PC-9 (cell line): ENCODE results near the gene TRIM68. TPM values are rescaled to one million over a fixed set of nuclear protein-coding genes. Genes with fewer than 3 reads are reported as not detected.

Experiments used
- BruUV-seq: library from RNA; stranded (reverse); fragments of 400-500 nt; replicated peaks from 2 replicates; lab custom pipeline; 2021; lab: Mats Ljungman, UMichigan
- CTCF ChIA-PET: fragments of 300-600 bp; sonication (Branson Sonifier 250); formaldehyde crosslinking; loops from one replicate; lab custom pipeline; 2022; ENCODE audit warnings: antibody characterized with exemption; lab: Charles Lee
- POLR2A ChIA-PET: fragments of 300-600 bp; sonication (Branson Sonifier 250); formaldehyde crosslinking; loops from one replicate; lab custom pipeline; 2022; ENCODE audit warnings: antibody characterized with exemption; ENCODE audit not compliant: unreplicated experiment; lab: Charles Lee
- DNase-seq, 2 experiments: peaks; one replicate each; pipeline versions ENCODE4 v3.0.0 to v3.0.0-alpha.2; 2015 to 2022; ENCODE audit warnings: mixed read lengths in 1 of 2
- H2AFZ ChIP-seq: fragments of 200-600 bp; sonication (generic); 2 replicates; pipeline ENCODE4 v1.8.1; 2017; ENCODE audit warnings: antibody characterized with exemption
- H3F3A ChIP-seq: fragments of 200-600 bp; sonication (generic); 2 replicates; pipeline ENCODE4 v1.8.1; 2017; ENCODE audit warnings: antibody characterized with exemption, mild to moderate bottlenecking, low read depth; ENCODE audit not compliant: insufficient read depth
- H3K27ac ChIP-seq: fragments of 200-600 bp; sonication (generic); 2 replicates; pipeline ENCODE4 v1.6.1; 2016; ENCODE audit warnings: mixed run types
- H3K27me3 ChIP-seq: fragments of 200-600 bp; sonication (generic); 2 replicates; pipeline ENCODE4 v1.6.1; 2016; ENCODE audit warnings: low read depth, mixed run types; ENCODE audit not compliant: insufficient read depth
- H3K36me3 ChIP-seq: fragments of 200-600 bp; sonication (generic); 2 replicates; pipeline ENCODE4 v1.6.1; 2016; ENCODE audit warnings: low read depth, mixed run types
- H3K4me1 ChIP-seq: fragments of 200-600 bp; sonication (generic); replicated peaks from 2 replicates; pipeline ENCODE4 v1.6.1; 2016; ENCODE audit warnings: mixed run types; ENCODE audit not compliant: insufficient read depth
- H3K4me2 ChIP-seq: fragments of 200-600 bp; sonication (generic); 2 replicates; pipeline ENCODE4 v1.6.1; 2017; ENCODE audit warnings: mixed run types
- H3K4me3 ChIP-seq: fragments of 200-600 bp; sonication (generic); 2 replicates; pipeline ENCODE4 v1.6.1; 2016; ENCODE audit warnings: mixed run types
- H3K79me2 ChIP-seq: fragments of 200-600 bp; sonication (generic); 2 replicates; pipeline ENCODE4 v1.6.1; 2017; ENCODE audit warnings: low read depth, mixed run types
- H3K9me2 ChIP-seq: fragments of 200-600 bp; sonication (generic); 2 replicates; pipeline ENCODE4 v1.8.1; 2017; ENCODE audit warnings: mild to moderate bottlenecking; ENCODE audit not compliant: insufficient read depth
- H3K9me3 ChIP-seq: fragments of 200-600 bp; sonication (generic); 2 replicates; pipeline ENCODE4 v1.8.1; 2016; ENCODE audit warnings: low read depth; ENCODE audit not compliant: insufficient read depth
- H4K20me1 ChIP-seq: fragments of 200-600 bp; sonication (generic); 2 replicates; pipeline ENCODE4 v1.8.1; 2017; ENCODE audit not compliant: insufficient read depth
- EZH2 ChIP-seq: fragments of 200-600 bp; sonication (generic); IDR thresholded peaks from 2 replicates; pipeline ENCODE4 v1.8.0; 2017; ENCODE audit warnings: antibody characterized with exemption, low read depth
- intact Hi-C: fragments of 100-400 bp; cut with micrococcal nuclease; formaldehyde crosslinking; loops from one replicate; pipeline ENCODE4 v1.10.0; 2022; ENCODE audit not compliant: unreplicated experiment
- total RNA-seq: library from RNA; stranded (reverse); gene quantifications from 2 replicates; pipeline ENCODE4 v1.2.3, GENCODE V29; 2021
- TF ChIP-seq, protein P1 (sequence below): fragments of 200-600 bp; sonication (generic); conservative IDR thresholded peaks from 2 replicates; pipeline ENCODE4 v1.6.1; 2017; ENCODE audit warnings: mixed run types, antibody characterized with exemption, mild to moderate bottlenecking, moderate library complexity

The TRIM68 gene
- total RNA-seq, 1 experiment from 2014 or later = 4.6 TPM

DNA sequence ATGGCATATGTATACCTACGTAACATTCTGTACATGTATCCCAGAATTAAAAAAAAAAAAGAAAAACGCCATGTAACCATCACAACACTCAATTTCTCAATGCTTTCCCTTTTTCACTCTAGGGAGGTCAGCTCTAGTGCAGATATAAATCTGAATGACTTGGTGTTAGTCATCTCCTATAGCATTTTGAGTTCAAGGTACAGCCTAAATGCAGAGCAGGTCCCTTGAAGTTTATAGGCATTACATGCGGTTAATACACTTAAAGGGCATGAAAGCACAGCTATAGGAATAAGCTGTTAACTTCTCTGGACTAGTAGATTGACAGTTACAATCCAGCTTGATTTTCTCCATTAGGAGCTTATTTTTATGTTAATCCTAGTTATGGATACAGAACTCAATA, 42.7 kb downstream of the TRIM68 start:
- TF ChIP-seq EZH2 = no peak
- TF ChIP-seq, protein P1, sequence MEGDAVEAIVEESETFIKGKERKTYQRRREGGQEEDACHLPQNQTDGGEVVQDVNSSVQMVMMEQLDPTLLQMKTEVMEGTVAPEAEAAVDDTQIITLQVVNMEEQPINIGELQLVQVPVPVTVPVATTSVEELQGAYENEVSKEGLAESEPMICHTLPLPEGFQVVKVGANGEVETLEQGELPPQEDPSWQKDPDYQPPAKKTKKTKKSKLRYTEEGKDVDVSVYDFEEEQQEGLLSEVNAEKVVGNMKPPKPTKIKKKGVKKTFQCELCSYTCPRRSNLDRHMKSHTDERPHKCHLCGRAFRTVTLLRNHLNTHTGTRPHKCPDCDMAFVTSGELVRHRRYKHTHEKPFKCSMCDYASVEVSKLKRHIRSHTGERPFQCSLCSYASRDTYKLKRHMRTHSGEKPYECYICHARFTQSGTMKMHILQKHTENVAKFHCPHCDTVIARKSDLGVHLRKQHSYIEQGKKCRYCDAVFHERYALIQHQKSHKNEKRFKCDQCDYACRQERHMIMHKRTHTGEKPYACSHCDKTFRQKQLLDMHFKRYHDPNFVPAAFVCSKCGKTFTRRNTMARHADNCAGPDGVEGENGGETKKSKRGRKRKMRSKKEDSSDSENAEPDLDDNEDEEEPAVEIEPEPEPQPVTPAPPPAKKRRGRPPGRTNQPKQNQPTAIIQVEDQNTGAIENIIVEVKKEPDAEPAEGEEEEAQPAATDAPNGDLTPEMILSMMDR = no peak
- BruUV-seq = no TSS peak

DNA sequence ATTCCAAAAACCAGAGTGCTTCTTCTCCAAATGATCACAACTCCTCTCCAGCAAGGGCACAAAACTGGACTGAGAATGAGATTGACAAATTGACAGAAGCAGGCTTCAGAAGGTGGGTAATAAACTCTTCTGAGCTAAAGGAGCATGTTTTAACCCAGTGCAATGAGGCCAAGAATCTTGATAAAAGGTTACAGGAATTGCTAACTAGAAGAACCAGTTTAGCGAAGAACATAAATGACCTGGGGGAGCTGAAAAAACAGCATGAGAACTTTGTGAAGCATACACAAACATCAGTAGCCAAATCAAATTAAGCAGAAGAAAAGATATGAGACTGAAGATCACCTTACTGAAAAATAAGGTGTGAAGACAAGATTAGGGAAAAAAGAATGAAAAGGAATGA, 47.6 kb downstream of the TRIM68 start:
- H3K4me2 ChIP-seq = peak overlapping the region; percentile 53
- no peak overlapping the region; the same call in 1 of the 2 replicates for H3K4me3 ChIP-seq
- CTCF ChIA-PET = no interaction called here
- POLR2A ChIA-PET = no interaction called here
- H3K4me1 ChIP-seq = peaks cover 22% of the 10 kb centered on the region
- TF ChIP-seq, protein P1 = no peak
- no peak for TF ChIP-seq EZH2
- H2AFZ ChIP-seq = no peak overlapping the region
- no peaks in the 10 kb centered on the region; the same call in 1 of the 2 replicates for H3K27me3 ChIP-seq
- no TSS peak for BruUV-seq
- no peaks in the 10 kb centered on the region for H3K9me2 ChIP-seq
- no peaks in the 10 kb centered on the region for H3K79me2 ChIP-seq
- peak in 1 of 2 experiments; percentile 70 for DNase-seq
- no peaks in the 10 kb centered on the region for H3K36me3 ChIP-seq
- no peaks in the 10 kb centered on the region for H3K9me3 ChIP-seq
- H3F3A ChIP-seq = no peaks in the 10 kb centered on the region
- intact Hi-C loops = no loop called here
- peak overlapping the region; percentile 16; the same call in 1 of the 2 replicates for H3K27ac ChIP-seq
- H4K20me1 ChIP-seq = no peaks in the 10 kb centered on the region

More for the DNA sequence above, 42.7 kb downstream of the TRIM68 start:
- Histone ChIP-seq H3K36me3 (no peaks in the 10 kb centered on the region), H3K9me3 (no peaks in the 10 kb centered on the region), H4K20me1 (no peaks in the 10 kb centered on the region), H2AFZ (no peak overlapping the region), H3K9me2 (no peaks in the 10 kb centered on the region), H3K4me3 (no peak overlapping the region), H3K4me2 (no peak overlapping the region), H3K4me1 (peaks cover 11% of the 10 kb centered on the region), H3F3A (no peaks in the 10 kb centered on the region), H3K79me2 (no peaks in the 10 kb centered on the region), H3K27ac (no peak overlapping the region), H3K27me3 (no peaks in the 10 kb centered on the region; the same call in 1 of the 2 replicates)
- intact Hi-C loops = no loop called here
- CTCF ChIA-PET = no interaction called here
- POLR2A ChIA-PET = no interaction called here
- DNase-seq = no peak

DNA sequence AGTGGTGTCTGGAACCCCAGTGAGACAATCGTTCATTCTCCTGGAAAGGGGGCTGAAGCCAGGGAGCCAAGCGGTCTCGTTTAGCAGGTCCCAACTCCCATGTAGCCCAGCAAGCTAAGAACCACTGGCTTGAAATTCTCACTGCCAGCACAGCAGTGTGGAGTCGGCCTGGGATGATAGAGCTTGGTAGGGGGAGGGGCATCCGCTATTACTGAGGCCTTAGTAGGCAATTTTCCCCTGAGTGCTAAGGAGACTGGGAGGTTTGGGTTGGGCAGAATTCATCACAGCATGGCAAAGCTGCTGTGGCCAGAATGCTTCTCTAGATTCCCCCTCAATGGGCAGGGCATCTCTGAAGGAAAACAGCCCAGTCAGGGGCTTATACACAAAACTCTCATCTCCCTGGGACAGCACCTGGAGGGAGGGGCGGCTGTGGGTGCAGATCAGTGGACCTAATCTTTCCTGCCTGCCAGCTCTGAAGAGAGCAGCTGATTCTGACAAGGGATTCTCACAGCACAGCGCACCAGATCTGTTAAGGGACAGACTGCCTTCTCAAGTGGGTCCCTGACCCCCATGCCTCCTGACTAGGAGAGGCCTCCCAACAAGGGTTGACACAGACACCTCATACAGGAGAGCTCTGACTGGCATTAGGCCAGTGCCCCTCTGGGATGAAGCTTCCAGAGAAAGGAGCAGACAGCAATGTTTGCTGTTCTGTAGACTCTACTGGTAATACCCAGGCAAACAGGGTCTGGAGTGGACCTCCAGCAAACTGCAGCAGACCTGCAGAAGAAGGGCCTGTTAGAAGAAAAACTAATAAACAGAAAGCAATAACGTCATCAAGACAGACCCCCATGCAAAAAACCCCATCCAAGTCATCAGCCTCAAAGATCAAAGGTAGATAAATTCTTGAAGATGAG, 48.2 kb downstream of the TRIM68 start:
- ChIA-PET CTCF (no interaction called here), POLR2A (no interaction called here)
- DNase-seq = no peak
- TF ChIP-seq, protein P1 = no peak
- no peaks in the 10 kb centered on the region for H3F3A ChIP-seq
- H3K9me2 ChIP-seq = no peaks in the 10 kb centered on the region
- no peaks in the 10 kb centered on the region for H4K20me1 ChIP-seq
- H3K27ac ChIP-seq = peak overlapping the region; percentile 16; the same call in 1 of the 2 replicates
- no peak overlapping the region; the same call in 1 of the 2 replicates for H3K4me3 ChIP-seq
- intact Hi-C loops = no loop called here
- peak overlapping the region; percentile 53 for H3K4me2 ChIP-seq
- BruUV-seq = no TSS peak
- no peaks in the 10 kb centered on the region for H3K79me2 ChIP-seq
- H3K4me1 ChIP-seq = peaks cover 22% of the 10 kb centered on the region
- H2AFZ ChIP-seq = no peak overlapping the region
- no peaks in the 10 kb centered on the region for H3K36me3 ChIP-seq
- H3K27me3 ChIP-seq = no peaks in the 10 kb centered on the region; the same call in 1 of the 2 replicates
- H3K9me3 ChIP-seq = no peaks in the 10 kb centered on the region
